HG03571 (cell line): ENCODE data around the gene TKTL2.
"Not testable (repeated sequence)": the region's sequence is repeated elsewhere in the genome, so short reads cannot be mapped to it uniquely, and the experiment has no call there.

ENCODE experiments used
- ATAC-seq: cut with Tn5 transposase; IDR thresholded peaks from one replicate; pipeline ENCODE4 v1.9.1; 2021; ENCODE audit not compliant: unreplicated experiment

The TKTL2 gene

GRCh38 chr4:163448540-163449203 is 24.9 kb downstream of the TKTL2 start:
- no peak for ATAC-seq

- ATAC-seq = no peak
Measured at GRCh38 chr4:163447481-163447880, 26.1 kb downstream of the TKTL2 start.

- not testable (repeated sequence) for ATAC-seq
Measured at GRCh38 chr4:163447023-163447422, 26.5 kb downstream of the TKTL2 start.

GRCh38 chr4:163440040-163440439 is 33.5 kb downstream of the TKTL2 start:
- no peak for ATAC-seq
